GM19240 (cell line): ENCODE data around the gene TRIM3.

Experiments
- DNase-seq: peaks from one replicate; pipeline ENCODE4 v3.0.0; 2011; ENCODE audit warnings: low spot score; ENCODE audit not compliant: insufficient read length

The TRIM3 gene

GRCh38 chr11:6402561-6402981, 71.2 kb downstream of the TRIM3 start:
- DNase-seq = peak; percentile 72

- no peak for DNase-seq
Measured at GRCh38 chr11:6402061-6402470, 71.7 kb downstream of the TRIM3 start.

- DNase-seq = no peak
Measured at GRCh38 chr11:6401464-6401863, 72.3 kb downstream of the TRIM3 start.

- no peak for DNase-seq
Measured at GRCh38 chr11:6400431-6401345, 73.1 kb downstream of the TRIM3 start.
